ENCODE results near the gene FGF12.

- TF ChIP-seq, protein P1, sequence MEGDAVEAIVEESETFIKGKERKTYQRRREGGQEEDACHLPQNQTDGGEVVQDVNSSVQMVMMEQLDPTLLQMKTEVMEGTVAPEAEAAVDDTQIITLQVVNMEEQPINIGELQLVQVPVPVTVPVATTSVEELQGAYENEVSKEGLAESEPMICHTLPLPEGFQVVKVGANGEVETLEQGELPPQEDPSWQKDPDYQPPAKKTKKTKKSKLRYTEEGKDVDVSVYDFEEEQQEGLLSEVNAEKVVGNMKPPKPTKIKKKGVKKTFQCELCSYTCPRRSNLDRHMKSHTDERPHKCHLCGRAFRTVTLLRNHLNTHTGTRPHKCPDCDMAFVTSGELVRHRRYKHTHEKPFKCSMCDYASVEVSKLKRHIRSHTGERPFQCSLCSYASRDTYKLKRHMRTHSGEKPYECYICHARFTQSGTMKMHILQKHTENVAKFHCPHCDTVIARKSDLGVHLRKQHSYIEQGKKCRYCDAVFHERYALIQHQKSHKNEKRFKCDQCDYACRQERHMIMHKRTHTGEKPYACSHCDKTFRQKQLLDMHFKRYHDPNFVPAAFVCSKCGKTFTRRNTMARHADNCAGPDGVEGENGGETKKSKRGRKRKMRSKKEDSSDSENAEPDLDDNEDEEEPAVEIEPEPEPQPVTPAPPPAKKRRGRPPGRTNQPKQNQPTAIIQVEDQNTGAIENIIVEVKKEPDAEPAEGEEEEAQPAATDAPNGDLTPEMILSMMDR (IDR thresholded peaks at IDR 0.05) = no peak
- TF ChIP-seq POLR2A (IDR thresholded peaks at IDR 0.05) = no peak
These were observed 51.2 kb downstream of the FGF12 start for GRCh38 chr3:192675958-192676649.
